AG04450 (cell line): ENCODE data around the gene CCDC88A. TPM values are rescaled to one million over a fixed set of nuclear protein-coding genes. Genes with fewer than 3 reads are reported as not detected.
"Not testable (repeated sequence)": the region's sequence is repeated elsewhere in the genome, so short reads cannot be mapped to it uniquely, and the experiment has no call there.

Experiments used
- CTCF ChIA-PET: fragments of 300-600, 350-600 bp; formaldehyde crosslinking; extraction: SDS; loops from one replicate; lab custom pipeline; 2022; ENCODE audit warnings: antibody characterized with exemption, inconsistent platforms; lab: Charles Lee
- POLR2A ChIA-PET: fragments of 350-600 bp; formaldehyde crosslinking; extraction: SDS; loops from one replicate; lab custom pipeline; 2021; ENCODE audit warnings: antibody characterized with exemption, inconsistent platforms; lab: Yijun Ruan, JAX
- DNase-seq: peaks from one replicate; pipeline ENCODE4 v3.0.0-alpha.2; 2011; ENCODE audit warnings: low read depth, low spot score
- H3K27ac ChIP-seq: one replicate; pipeline ENCODE4 v1.5.1; 2012; ENCODE audit warnings: low read depth, low read length, control low read depth
- H3K27me3 ChIP-seq: one replicate; pipeline ENCODE4 v1.6.0; 2012; ENCODE audit warnings: low read length; ENCODE audit not compliant: control insufficient read depth, insufficient read depth
- H3K4me3 ChIP-seq: 2 replicates; pipeline ENCODE4 v1.5.1; 2011; ENCODE audit warnings: mild to moderate bottlenecking, low read depth, low read length, control low read depth
- H3K9me3 ChIP-seq: 2 replicates; pipeline ENCODE4 v1.5.1; 2012; ENCODE audit warnings: low read length; ENCODE audit not compliant: control insufficient read depth, insufficient read depth
- polyA plus RNA-seq: library from polyadenylated mRNA; depleted of rRNA; stranded (reverse); fragments of >200 nt; gene quantifications from 2 replicates; pipeline ENCODE4 v1.2.3, GENCODE V29; 2011
- TF ChIP-seq, protein P1 (sequence below): IDR thresholded peaks from 2 replicates; pipeline ENCODE4 v1.5.1; 2011; ENCODE audit warnings: low read depth, low read length, control low read depth, inconsistent platforms

CCDC88A gene
- polyA plus RNA-seq, 1 experiment: 44.7 TPM

DNA sequence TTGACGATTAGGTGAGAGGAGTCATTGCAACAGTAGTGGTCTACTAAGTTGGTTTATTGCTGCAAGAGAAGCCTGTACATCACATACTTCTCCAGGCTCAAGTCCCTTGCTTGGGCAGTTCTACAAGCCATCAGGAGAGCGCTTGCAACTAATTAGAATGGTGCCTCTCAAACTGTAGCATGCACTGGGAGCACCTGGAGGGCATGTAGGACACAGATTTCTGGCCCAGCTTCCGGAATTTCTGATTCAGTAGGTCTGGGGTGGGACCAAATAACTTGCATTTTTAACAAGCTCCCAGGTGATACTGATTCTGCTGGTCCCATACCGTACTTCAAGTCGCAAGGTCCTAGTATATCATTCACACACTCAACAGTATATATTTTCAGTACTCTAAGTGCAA lies 34.5 kb upstream of the CCDC88A start:
- CTCF ChIA-PET: no interaction called here
- Histone ChIP-seq H3K4me3 (no peak overlapping the region), H3K27me3 (peaks cover 8% of the 10 kb centered on the region)

DNA sequence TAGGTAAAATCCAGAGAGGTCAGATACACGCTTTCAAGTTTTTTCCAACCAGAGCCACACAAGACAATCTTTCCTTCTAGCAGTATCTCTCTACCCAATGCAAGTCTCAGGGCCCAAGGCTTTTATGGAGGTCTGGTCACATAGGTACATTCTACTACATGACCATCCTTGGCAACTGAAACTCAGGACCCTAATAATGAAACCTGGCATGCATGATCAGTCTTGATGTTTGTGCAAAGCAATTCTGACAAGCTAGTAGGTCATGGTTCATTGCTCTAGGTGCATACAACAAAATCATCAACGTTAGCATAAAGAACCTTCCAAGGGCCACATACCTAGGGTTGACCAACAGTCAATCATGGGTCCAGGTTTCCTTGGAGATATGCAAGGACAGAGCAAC lies 33.2 kb upstream of the CCDC88A start:
- Histone ChIP-seq H3K27me3 (peaks cover 8% of the 10 kb centered on the region), H3K4me3 (no peak overlapping the region), H3K9me3 (no peaks in the 10 kb centered on the region), H3K27ac (no peak overlapping the region)
- POLR2A ChIA-PET: no interaction called here
- CTCF ChIA-PET: no interaction called here
- no peak for DNase-seq
- TF ChIP-seq, protein P1, sequence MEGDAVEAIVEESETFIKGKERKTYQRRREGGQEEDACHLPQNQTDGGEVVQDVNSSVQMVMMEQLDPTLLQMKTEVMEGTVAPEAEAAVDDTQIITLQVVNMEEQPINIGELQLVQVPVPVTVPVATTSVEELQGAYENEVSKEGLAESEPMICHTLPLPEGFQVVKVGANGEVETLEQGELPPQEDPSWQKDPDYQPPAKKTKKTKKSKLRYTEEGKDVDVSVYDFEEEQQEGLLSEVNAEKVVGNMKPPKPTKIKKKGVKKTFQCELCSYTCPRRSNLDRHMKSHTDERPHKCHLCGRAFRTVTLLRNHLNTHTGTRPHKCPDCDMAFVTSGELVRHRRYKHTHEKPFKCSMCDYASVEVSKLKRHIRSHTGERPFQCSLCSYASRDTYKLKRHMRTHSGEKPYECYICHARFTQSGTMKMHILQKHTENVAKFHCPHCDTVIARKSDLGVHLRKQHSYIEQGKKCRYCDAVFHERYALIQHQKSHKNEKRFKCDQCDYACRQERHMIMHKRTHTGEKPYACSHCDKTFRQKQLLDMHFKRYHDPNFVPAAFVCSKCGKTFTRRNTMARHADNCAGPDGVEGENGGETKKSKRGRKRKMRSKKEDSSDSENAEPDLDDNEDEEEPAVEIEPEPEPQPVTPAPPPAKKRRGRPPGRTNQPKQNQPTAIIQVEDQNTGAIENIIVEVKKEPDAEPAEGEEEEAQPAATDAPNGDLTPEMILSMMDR: no peak

More for the DNA sequence above, 34.5 kb upstream of the CCDC88A start:
- DNase-seq: no peak
- no peaks in the 10 kb centered on the region for H3K9me3 ChIP-seq
- POLR2A ChIA-PET: no interaction called here
- H3K27ac ChIP-seq: no peak overlapping the region
- TF ChIP-seq, protein P1: no peak

DNA sequence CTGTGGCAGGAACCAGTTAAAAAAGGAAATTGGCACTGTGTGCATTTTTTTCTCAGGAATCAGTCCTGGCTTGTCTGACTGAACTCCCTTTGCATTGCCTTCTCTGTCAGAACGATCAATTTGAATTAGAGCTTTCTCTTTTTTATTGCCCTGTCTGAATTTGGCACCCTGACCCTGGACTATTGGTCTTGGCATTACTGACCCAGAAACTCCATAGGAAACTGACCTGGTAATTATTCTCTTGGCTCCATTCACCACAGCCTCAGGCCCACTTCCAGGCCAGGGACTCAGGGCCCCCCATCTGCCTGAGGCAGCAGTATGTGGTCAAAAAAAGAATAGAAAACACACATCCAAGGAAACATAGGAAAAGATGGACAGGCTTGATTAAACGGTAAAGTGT lies 32.0 kb upstream of the CCDC88A start:
- H3K4me3 ChIP-seq: no peak overlapping the region
- H3K27me3 ChIP-seq: peaks cover 8% of the 10 kb centered on the region
- H3K9me3 ChIP-seq: no peaks in the 10 kb centered on the region
- no peak overlapping the region for H3K27ac ChIP-seq
- TF ChIP-seq, protein P1: no peak
- CTCF ChIA-PET: interaction anchor here (1.1 kb wide), 1 partner anchor 20 kb away, joined by 3 read pairs; no protein-coding TSS in a partner anchor
- POLR2A ChIA-PET: no interaction called here
- DNase-seq: no peak

DNA sequence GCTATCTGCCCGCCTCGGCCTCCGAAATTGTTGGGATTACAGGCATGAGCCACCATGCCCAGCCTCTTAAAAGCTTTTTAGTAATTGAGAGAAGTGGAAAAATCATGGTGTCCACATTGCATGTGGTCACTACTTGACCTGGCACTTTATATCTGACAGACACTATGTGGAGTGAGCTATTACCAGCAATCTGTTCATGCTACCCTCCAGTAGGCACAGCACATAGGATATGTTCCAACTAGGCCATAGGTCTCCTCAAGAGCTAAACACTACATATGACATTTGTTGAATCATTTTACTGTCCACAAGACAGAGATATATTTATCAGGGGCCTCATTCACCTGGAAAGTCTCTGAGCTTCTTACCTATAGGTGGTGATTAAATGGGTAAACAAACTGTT lies 30.4 kb upstream of the CCDC88A start:
- H3K27me3 ChIP-seq, DNase-seq, H3K4me3 ChIP-seq, H3K9me3 ChIP-seq, CTCF ChIA-PET, POLR2A ChIA-PET, H3K27ac ChIP-seq: not testable (repeated sequence)

DNA sequence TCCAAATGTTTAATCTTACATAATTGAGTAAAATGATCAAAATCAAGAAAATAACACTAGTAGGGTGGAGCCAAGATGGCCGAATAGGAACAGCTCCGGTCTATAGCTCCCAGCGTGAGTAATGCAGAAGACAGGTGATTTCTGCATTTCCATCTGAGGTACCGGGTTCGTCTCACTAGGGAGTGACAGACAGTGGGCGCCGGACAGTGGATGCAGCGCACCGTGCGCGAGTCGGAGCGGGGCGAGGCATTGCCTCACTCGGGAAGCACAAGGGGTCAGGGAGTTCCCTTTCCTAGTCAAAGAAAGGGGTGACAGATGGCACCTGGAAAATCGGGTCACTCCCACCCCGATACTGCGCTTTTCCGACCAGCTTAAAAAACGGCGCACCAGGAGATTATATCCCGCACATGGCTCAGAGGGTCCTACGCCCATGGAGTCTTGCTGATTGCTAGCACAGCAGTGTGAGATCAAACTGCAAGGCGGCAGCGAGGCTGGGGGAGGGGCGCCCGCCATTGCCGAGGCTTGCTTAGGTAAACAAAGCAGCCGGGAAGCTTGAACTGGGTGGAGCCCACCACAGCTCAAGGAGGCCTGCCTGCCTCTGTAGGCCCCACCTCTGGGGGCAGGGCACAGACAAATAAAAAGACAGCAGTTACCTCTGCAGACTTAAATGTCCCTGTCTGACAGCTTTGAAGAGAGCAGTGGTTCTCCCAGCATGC lies 22.5 kb upstream of the CCDC88A start:
- DNase-seq, H3K9me3 ChIP-seq, POLR2A ChIA-PET, H3K27ac ChIP-seq, H3K27me3 ChIP-seq, H3K4me3 ChIP-seq: not testable (repeated sequence)
- CTCF ChIA-PET: interaction anchor here (1.3 kb wide), 1 partner anchor 10 kb away, joined by 7 read pairs; no protein-coding TSS in a partner anchor

DNA sequence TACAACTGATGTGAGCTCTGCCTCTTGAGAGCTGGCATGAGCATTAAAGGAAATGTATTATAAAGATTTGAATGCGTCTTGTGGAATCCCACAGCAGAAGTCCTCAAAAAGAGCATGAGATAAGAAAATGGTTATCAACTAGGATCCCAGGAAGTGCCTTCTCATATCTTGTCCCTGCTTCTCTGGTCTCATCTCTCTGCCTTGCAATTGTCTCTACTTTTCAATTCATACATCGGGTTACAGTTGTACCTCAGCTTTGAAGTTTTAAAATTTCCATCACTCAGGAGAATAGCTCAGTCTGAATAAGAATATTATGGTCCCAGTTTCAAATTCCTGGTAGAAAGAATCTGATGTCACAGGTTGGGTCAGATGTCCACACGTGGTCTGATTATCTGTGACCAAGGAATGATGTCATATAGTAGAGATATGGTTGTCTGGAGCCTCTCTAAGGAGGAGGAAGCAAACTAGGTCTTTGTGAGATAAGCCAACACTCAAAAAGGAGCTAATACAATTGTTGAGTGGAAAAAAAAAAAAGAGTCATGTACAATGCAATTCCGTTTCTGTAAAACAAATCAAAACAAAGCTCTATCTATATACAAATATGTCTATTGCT lies 21.7 kb upstream of the CCDC88A start:
- ChIA-PET POLR2A (no interaction called here), CTCF (interaction anchor here (1.3 kb wide), 1 partner anchor 10 kb away, joined by 7 read pairs; no protein-coding TSS in a partner anchor)
- no peak overlapping the region for H3K4me3 ChIP-seq
- no peak for DNase-seq
- H3K27me3 ChIP-seq: peaks cover 2% of the 10 kb centered on the region
- no peak overlapping the region for H3K27ac ChIP-seq
- TF ChIP-seq, protein P1: no peak
- no peaks in the 10 kb centered on the region; the same call in 1 of the 2 replicates for H3K9me3 ChIP-seq
